CD4-positive, alpha-beta T cell treated with Interleukin-2 at 100 ng/mL for 4 hours (primary cell): ENCODE data around the gene SNCG.

ENCODE experiments used
- DNase-seq: peaks from one replicate; pipeline ENCODE4 v3.0.0-alpha.2; 2020; ENCODE audit warnings: low spot score

SNCG gene

GRCh38 chr10:86960863-86961434, 2.5 kb downstream of the SNCG start:
- DNase-seq: no peak

- DNase-seq: no peak
These were observed 3.2 kb downstream of the SNCG start for GRCh38 chr10:86961481-86962091.

- no peak for DNase-seq
These were observed 4.0 kb downstream of the SNCG start for GRCh38 chr10:86962136-86962980.

GRCh38 chr10:86962981-86963310, 4.5 kb downstream of the SNCG start:
- no peak for DNase-seq

GRCh38 chr10:86963341-86963919, 5.0 kb downstream of the SNCG start:
- DNase-seq: no peak

- DNase-seq: no peak
These were observed 5.9 kb downstream of the SNCG start for GRCh38 chr10:86964061-86964846.

GRCh38 chr10:86964847-86965190, 6.4 kb downstream of the SNCG start:
- no peak for DNase-seq

GRCh38 chr10:86965986-86966654, 7.7 kb downstream of the SNCG start:
- DNase-seq: peak; percentile 10

GRCh38 chr10:86967481-86967941, 9.1 kb downstream of the SNCG start:
- no peak for DNase-seq

GRCh38 chr10:86968271-86968993, 10.0 kb downstream of the SNCG start, which contains the start of gene ADIRF:
ADIRF (plus strand) TSS chr10:86968482; CDS start chr10:86968545, 63 bp downstream.
- DNase-seq: peak; percentile 10

- DNase-seq: no peak
These were observed 10.6 kb downstream of the SNCG start for GRCh38 chr10:86968994-86969355.

- DNase-seq: no peak
These were observed 11.1 kb downstream of the SNCG start for GRCh38 chr10:86969421-86970041.

- no peak for DNase-seq
These were observed 12.0 kb downstream of the SNCG start for GRCh38 chr10:86970162-86970981.

GRCh38 chr10:86970982-86971231, 12.5 kb downstream of the SNCG start:
- DNase-seq: no peak

- DNase-seq: peak; percentile 90
These were observed 13.0 kb downstream of the SNCG start for GRCh38 chr10:86971232-86971991.

GRCh38 chr10:86972613-86973380, 14.4 kb downstream of the SNCG start:
- DNase-seq: no peak

- DNase-seq: no peak
These were observed 16.1 kb downstream of the SNCG start for GRCh38 chr10:86974484-86974883.

- no peak for DNase-seq
These were observed 18.1 kb downstream of the SNCG start for GRCh38 chr10:86976362-86977056.
